SU-DHL-6 (cell line): ENCODE data around the gene ACTA1.

Experiments used
- EZH2phosphoT487 ChIP-seq: fragments of 200-600 bp; sonication (generic), shearing (Covaris generic); conservative IDR thresholded peaks from 2 replicates; pipeline ENCODE4 v1.6.1; 2018; ENCODE audit warnings: mild to moderate bottlenecking, antibody characterized with exemption, low read length, moderate library complexity, mixed read lengths
- TF ChIP-seq, protein P1 (sequence below): fragments of 200-600 bp; sonication (generic); IDR thresholded peaks from one replicate; pipeline ENCODE4 v1.5.1; 2017; ENCODE audit warnings: antibody characterized with exemption, mild to moderate bottlenecking, low read length, moderate library complexity; ENCODE audit not compliant: insufficient read depth, poor library complexity, severe bottlenecking

- TF ChIP-seq, protein P1, sequence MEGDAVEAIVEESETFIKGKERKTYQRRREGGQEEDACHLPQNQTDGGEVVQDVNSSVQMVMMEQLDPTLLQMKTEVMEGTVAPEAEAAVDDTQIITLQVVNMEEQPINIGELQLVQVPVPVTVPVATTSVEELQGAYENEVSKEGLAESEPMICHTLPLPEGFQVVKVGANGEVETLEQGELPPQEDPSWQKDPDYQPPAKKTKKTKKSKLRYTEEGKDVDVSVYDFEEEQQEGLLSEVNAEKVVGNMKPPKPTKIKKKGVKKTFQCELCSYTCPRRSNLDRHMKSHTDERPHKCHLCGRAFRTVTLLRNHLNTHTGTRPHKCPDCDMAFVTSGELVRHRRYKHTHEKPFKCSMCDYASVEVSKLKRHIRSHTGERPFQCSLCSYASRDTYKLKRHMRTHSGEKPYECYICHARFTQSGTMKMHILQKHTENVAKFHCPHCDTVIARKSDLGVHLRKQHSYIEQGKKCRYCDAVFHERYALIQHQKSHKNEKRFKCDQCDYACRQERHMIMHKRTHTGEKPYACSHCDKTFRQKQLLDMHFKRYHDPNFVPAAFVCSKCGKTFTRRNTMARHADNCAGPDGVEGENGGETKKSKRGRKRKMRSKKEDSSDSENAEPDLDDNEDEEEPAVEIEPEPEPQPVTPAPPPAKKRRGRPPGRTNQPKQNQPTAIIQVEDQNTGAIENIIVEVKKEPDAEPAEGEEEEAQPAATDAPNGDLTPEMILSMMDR, result no peak
- TF ChIP-seq EZH2phosphoT487, result no peak
These were observed 41.0 kb downstream of the ACTA1 start for GRCh38 chr1:229392936-229393335.
